Activated T-helper 2 cell treated with anti-CD3 and anti-CD28 coated beads, Interferon-gamma antibody, Interleukin-2, Interleukin-4, amounts not matched to agents 10 μg/mL and 5 μg/mL and 100 μg/mL, durations not matched to agents 14 hours and 24 hours and 36 hours (primary cell): ENCODE data around the gene RAP2C. TPM values are rescaled to one million over a fixed set of nuclear protein-coding genes. Genes with fewer than 3 reads are reported as not detected.
A peak's percentile ranks its signal among the peaks of the same experiment; 100 is the strongest.

ENCODE experiments used
- DNase-seq: peaks from one replicate; pipeline ENCODE4 v3.0.0; 2021; ENCODE audit warnings: low spot score
- H3K27ac Mint-ChIP-seq: one replicate; pipeline ENCODE4 v1.8.0; 2021; ENCODE audit warnings: mixed read lengths
- H3K27me3 Mint-ChIP-seq: one replicate; pipeline ENCODE4 v1.8.0; 2021; ENCODE audit warnings: low read depth, mixed read lengths
- H3K36me3 Mint-ChIP-seq: one replicate; pipeline ENCODE4 v1.8.0; 2021; ENCODE audit warnings: low read depth, mixed read lengths
- H3K4me1 Mint-ChIP-seq: one replicate; pipeline ENCODE4 v1.8.0; 2021; ENCODE audit warnings: low read depth, mixed read lengths
- H3K4me3 Mint-ChIP-seq: one replicate; pipeline ENCODE4 v1.8.0; 2021; ENCODE audit warnings: low read depth, mild to moderate bottlenecking, moderate library complexity, mixed read lengths
- H3K9me3 Mint-ChIP-seq: one replicate; pipeline ENCODE4 v1.8.0; 2021; ENCODE audit warnings: mixed read lengths
- intact Hi-C: fragments of 100-400 bp; cut with micrococcal nuclease; formaldehyde crosslinking; loops from one replicate; pipeline ENCODE4 v1.15.1; 2023
- total RNA-seq: library from RNA; stranded (reverse); gene quantifications from 2 replicates; pipeline ENCODE4 v1.2.3, GENCODE V29; 2022

The RAP2C gene
- total RNA-seq, 1 donor from 2014 or later = 42.1 TPM

DNA sequence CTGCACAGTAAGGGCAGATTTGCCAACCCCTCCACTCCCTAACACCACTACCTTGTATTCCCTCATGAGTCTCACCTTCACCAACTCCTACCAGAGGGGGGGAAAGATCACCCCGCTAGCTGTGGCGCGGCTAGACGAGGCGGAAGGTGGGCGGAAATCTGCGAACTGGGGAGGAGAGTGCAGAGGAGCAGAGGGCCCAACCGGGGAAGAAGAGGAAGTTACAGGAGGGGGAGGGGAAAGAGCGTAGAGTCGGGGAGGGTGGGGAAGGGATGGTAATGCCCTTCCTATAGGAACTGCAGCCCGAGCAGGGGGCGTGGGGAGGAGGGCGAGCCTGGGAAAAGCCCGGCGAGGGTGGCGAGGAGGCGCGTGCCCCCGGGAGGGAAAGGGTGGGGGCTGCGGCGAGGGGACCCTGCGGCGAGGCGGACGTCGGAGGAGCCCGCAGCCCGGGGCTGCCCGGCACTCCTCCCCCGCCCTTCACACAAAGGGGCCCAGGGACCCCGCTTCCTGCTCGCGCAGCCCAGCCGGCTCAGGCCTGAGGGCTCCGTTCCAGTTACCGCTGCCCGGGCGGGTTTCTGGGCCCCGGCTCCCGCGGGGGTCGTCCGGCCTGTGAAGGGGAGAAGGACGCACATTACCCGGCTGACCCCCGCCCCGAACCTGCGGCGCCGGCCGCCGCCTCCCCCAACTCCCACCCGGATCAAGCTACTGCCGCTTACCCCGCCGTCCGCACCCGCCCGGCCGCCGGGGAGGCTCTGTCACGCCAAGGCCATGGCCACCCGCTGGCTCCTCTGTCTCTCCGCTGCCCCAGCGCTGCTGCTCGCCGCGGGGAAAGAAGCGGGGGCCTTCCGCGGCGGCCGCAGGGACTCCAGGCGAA, 1.8 kb downstream of the RAP2C start:
- H3K4me3 Mint-ChIP-seq = peak overlapping the region; percentile 90
- no peaks in the 10 kb centered on the region for H3K27me3 Mint-ChIP-seq
- H3K27ac Mint-ChIP-seq = peak overlapping the region; percentile 97
- peaks cover 26% of the 10 kb centered on the region for H3K36me3 Mint-ChIP-seq
- peaks cover 31% of the 10 kb centered on the region for H3K4me1 Mint-ChIP-seq
- H3K9me3 Mint-ChIP-seq = no peaks in the 10 kb centered on the region
- intact Hi-C loops = loop anchor here (1.0 to 5.0 kb wide), 6 partner anchors 49 to 405 kb away; partner anchors contain the start of gene MBNL3
- DNase-seq = peak; percentile 69

DNA sequence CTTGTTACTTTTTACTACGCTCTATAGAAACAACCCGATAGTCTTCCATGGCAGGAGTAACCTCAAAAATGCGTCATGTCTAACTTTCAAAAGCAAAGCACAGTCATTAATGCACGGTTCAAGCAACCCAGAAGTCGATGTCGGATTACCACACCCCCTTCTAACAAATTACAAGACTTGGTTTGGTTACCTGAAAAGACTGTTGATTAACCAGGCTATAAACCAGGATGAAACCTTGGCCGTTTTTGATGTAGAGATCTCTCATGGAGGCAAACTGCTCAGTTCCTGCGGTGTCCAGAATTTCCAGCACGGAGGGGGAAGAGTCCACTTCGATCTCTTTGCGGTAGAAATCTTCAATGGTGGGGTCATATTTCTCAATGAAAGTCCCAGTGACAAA, 2.4 kb downstream of the RAP2C start:
- peaks cover 34% of the 10 kb centered on the region for H3K4me1 Mint-ChIP-seq
- no peaks in the 10 kb centered on the region for H3K9me3 Mint-ChIP-seq
- H3K27ac Mint-ChIP-seq = peak overlapping the region; percentile 97
- peak; percentile 16 for DNase-seq
- intact Hi-C loops = loop anchor here (2.0 to 5.0 kb wide), 3 partner anchors 272 to 405 kb away; partner anchors contain the start of gene MBNL3
- peak overlapping the region; percentile 90 for H3K4me3 Mint-ChIP-seq
- peaks cover 30% of the 10 kb centered on the region for H3K36me3 Mint-ChIP-seq
- H3K27me3 Mint-ChIP-seq = no peaks in the 10 kb centered on the region

GRCh38 chrX:132216283-132216682, 3.0 kb downstream of the RAP2C start:
- peaks cover 35% of the 10 kb centered on the region for H3K4me1 Mint-ChIP-seq
- peak overlapping the region; percentile 90 for H3K4me3 Mint-ChIP-seq
- H3K9me3 Mint-ChIP-seq = no peaks in the 10 kb centered on the region
- H3K36me3 Mint-ChIP-seq = peaks cover 35% of the 10 kb centered on the region
- H3K27me3 Mint-ChIP-seq = no peaks in the 10 kb centered on the region
- H3K27ac Mint-ChIP-seq = peak overlapping the region; percentile 97
- intact Hi-C loops = loop anchor here (2.0 to 5.0 kb wide), 3 partner anchors 273 to 406 kb away; partner anchors contain the start of gene MBNL3
- no peak for DNase-seq

DNA sequence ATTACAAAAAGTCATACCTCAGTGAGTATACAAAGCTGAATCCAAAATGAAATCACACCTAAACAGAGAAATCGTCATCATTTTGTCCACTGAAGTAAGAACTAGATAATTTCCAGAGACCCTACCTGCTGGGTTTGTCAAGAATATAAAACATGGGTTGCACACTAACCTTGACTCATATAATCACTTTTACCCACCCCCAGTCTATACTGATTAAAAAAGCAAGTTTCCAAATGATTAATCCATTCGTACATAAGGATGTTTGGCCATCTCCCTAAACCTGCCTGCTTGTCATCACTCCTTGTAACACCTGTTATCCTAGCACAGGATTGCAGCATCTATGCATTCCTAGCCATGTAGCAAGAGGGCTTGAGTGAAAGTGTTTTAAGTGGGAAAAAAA, 4.7 kb downstream of the RAP2C start:
- H3K36me3 Mint-ChIP-seq = peaks cover 48% of the 10 kb centered on the region
- H3K9me3 Mint-ChIP-seq = no peaks in the 10 kb centered on the region
- no peaks in the 10 kb centered on the region for H3K27me3 Mint-ChIP-seq
- no peak for DNase-seq
- H3K4me1 Mint-ChIP-seq = peaks cover 41% of the 10 kb centered on the region
- intact Hi-C loops = no loop called here
- H3K27ac Mint-ChIP-seq = peak overlapping the region; percentile 50
- peak overlapping the region; percentile 90 for H3K4me3 Mint-ChIP-seq

DNA sequence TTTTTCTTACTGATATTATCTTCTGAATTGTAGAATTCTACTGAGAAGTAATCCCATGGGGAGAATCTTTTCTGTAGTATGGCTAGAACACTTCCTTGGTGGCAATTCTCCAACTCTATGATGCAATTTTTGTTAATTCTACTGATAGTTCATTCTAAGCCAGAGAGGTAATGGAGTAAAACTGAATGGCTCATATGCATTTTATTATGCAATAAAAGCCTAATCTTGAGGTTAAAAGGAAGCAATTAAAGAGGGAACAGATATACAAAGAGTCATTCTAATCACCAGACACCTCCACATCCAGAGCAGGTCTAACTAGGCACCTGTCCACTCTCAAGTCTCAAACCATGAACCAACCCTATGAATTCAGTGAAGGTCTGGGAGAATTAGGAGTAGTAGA, 9.7 kb downstream of the RAP2C start:
- DNase-seq = no peak
- H3K27me3 Mint-ChIP-seq = no peaks in the 10 kb centered on the region
- H3K4me1 Mint-ChIP-seq = peaks cover 36% of the 10 kb centered on the region
- no peak overlapping the region for H3K27ac Mint-ChIP-seq
- H3K36me3 Mint-ChIP-seq = peaks cover 57% of the 10 kb centered on the region
- no peak overlapping the region for H3K4me3 Mint-ChIP-seq
- intact Hi-C loops = no loop called here
- H3K9me3 Mint-ChIP-seq = no peaks in the 10 kb centered on the region

DNA sequence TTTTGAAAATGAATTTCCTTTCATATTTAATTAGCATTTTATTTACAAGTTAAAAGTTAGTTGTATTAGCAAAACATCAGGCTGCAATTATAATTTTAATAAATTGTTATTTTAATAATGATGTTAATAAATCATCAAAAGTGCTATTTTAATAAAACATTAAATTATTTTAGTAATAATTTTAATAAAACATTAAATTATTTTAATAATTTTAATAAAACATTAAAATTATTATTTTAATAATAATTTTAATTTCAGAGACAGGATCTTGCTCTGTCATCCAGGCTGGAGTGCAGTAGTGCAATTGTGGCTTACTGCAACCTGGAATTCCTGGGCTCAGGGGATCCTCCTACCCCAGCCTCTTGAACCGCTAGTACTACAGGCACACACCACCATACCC, 10.8 kb downstream of the RAP2C start:
- H3K9me3 Mint-ChIP-seq = no peaks in the 10 kb centered on the region
- H3K4me1 Mint-ChIP-seq = peaks cover 28% of the 10 kb centered on the region

GRCh38 chrX:132207996-132208395, 11.3 kb downstream of the RAP2C start:
- Mint-ChIP-seq H3K36me3 (peaks cover 48% of the 10 kb centered on the region), H3K9me3 (no peaks in the 10 kb centered on the region), H3K27ac (no peak overlapping the region), H3K4me3 (no peak overlapping the region), H3K27me3 (no peaks in the 10 kb centered on the region), H3K4me1 (peaks cover 28% of the 10 kb centered on the region)
- DNase-seq = no peak
- intact Hi-C loops = no loop called here

More for the DNA sequence above, 10.8 kb downstream of the RAP2C start:
- intact Hi-C loops = no loop called here
- no peak overlapping the region for H3K27ac Mint-ChIP-seq
- H3K27me3 Mint-ChIP-seq = no peaks in the 10 kb centered on the region
- no peak for DNase-seq
- peaks cover 47% of the 10 kb centered on the region for H3K36me3 Mint-ChIP-seq
- no peak overlapping the region for H3K4me3 Mint-ChIP-seq

DNA sequence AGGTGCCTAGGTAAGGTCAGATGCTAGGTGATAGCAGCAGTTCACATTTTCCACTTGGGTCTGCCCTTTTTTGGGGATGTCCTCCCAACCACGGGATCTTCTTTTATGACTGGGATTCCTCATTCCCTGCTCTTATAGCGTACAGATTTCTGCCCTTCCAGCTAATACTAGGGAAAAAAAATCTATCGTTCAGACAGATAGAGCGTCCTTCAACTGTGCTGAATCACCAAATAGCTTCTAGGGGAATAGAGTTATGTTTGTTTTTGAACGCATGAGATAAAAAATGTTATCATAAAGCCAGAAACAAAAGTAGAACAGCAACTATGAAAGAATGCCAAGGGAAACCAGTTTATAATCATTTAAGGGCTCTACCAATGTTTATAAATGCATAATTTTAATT, 13.0 kb downstream of the RAP2C start:
- no peak for DNase-seq
- Mint-ChIP-seq H3K4me1 (peaks cover 18% of the 10 kb centered on the region), H3K4me3 (no peak overlapping the region), H3K9me3 (no peaks in the 10 kb centered on the region), H3K27ac (no peak overlapping the region), H3K36me3 (peaks cover 33% of the 10 kb centered on the region), H3K27me3 (no peaks in the 10 kb centered on the region)
- intact Hi-C loops = no loop called here

- DNase-seq = no peak
- Mint-ChIP-seq H3K27ac (no peak overlapping the region), H3K4me1 (peaks cover 11% of the 10 kb centered on the region), H3K36me3 (peaks cover 21% of the 10 kb centered on the region), H3K27me3 (no peaks in the 10 kb centered on the region), H3K4me3 (no peak overlapping the region), H3K9me3 (no peaks in the 10 kb centered on the region)
- intact Hi-C loops = no loop called here
Observed at GRCh38 chrX:132204629-132205028, 14.6 kb downstream of the RAP2C start.

- Mint-ChIP-seq H3K4me1 (no peaks in the 10 kb centered on the region), H3K36me3 (peaks cover 5% of the 10 kb centered on the region), H3K27me3 (no peaks in the 10 kb centered on the region), H3K4me3 (no peak overlapping the region), H3K9me3 (no peaks in the 10 kb centered on the region), H3K27ac (no peak overlapping the region)
- intact Hi-C loops = no loop called here
- no peak for DNase-seq
Observed at GRCh38 chrX:132200976-132201375, 18.3 kb downstream of the RAP2C start.

DNA sequence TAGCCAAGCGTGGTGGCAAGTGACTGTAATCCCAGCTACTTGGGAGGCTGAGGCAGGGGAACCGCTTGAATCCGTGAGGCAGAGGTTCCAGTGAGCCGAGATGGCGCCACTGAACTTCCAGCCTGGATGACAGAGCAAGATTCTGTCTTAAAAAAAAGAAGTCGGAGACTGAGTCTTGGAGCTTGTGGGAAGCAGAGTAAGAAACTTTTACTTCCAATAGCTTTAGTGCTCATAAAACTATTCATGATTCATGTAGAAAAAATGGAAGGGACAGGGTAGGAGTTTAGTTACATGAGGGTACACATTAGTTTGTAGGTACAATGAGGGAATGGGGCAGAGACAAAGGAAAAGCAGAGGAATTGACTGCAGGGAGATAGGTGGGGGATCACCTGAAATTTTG, 19.3 kb downstream of the RAP2C start:
- DNase-seq = no peak
- intact Hi-C loops = no loop called here
- Mint-ChIP-seq H3K27me3 (no peaks in the 10 kb centered on the region), H3K36me3 (peaks cover 3% of the 10 kb centered on the region), H3K27ac (no peak overlapping the region), H3K9me3 (no peaks in the 10 kb centered on the region), H3K4me3 (no peak overlapping the region), H3K4me1 (no peaks in the 10 kb centered on the region)

GRCh38 chrX:132193872-132194574, 25.2 kb downstream of the RAP2C start:
- H3K4me3 Mint-ChIP-seq = no peak overlapping the region
- no peaks in the 10 kb centered on the region for H3K4me1 Mint-ChIP-seq
- H3K27ac Mint-ChIP-seq = no peak overlapping the region
- H3K36me3 Mint-ChIP-seq = no peaks in the 10 kb centered on the region
- H3K9me3 Mint-ChIP-seq = no peaks in the 10 kb centered on the region
- no peak for DNase-seq
- intact Hi-C loops = no loop called here
- H3K27me3 Mint-ChIP-seq = no peaks in the 10 kb centered on the region

- H3K36me3 Mint-ChIP-seq = no peaks in the 10 kb centered on the region
- no peak overlapping the region for H3K27ac Mint-ChIP-seq
- H3K4me3 Mint-ChIP-seq = no peak overlapping the region
- no peaks in the 10 kb centered on the region for H3K9me3 Mint-ChIP-seq
- intact Hi-C loops = no loop called here
- H3K4me1 Mint-ChIP-seq = no peaks in the 10 kb centered on the region
- DNase-seq = no peak
- H3K27me3 Mint-ChIP-seq = peaks cover 4% of the 10 kb centered on the region
Observed at GRCh38 chrX:132191938-132192337, 27.3 kb downstream of the RAP2C start.
